Uterus (tissue), 2 donors: ENCODE measurements around the gene VWA8.

Source experiments
- POLR2A ChIP-seq, 2 donors: fragments of 450-650 bp; IDR thresholded peaks; one replicate each; pipeline ENCODE4 v1.6.1; 2016; ENCODE audit warnings: antibody characterized with exemption in 2 of 2, mild to moderate bottlenecking in 1 of 2, moderate library complexity in 1 of 2
- TF ChIP-seq, protein P1 (sequence below), 4 experiments: fragments of 200-600 bp in 2 of 4; fragments of 450-650 bp in 2 of 4; sonication (generic) in 2 of 4; IDR thresholded peaks; one replicate each; pipeline ENCODE4 v1.5.1; 2016 to 2019; ENCODE audit warnings: antibody characterized with exemption in 4 of 4, mild to moderate bottlenecking in 2 of 4, moderate library complexity in 1 of 4

DNA sequence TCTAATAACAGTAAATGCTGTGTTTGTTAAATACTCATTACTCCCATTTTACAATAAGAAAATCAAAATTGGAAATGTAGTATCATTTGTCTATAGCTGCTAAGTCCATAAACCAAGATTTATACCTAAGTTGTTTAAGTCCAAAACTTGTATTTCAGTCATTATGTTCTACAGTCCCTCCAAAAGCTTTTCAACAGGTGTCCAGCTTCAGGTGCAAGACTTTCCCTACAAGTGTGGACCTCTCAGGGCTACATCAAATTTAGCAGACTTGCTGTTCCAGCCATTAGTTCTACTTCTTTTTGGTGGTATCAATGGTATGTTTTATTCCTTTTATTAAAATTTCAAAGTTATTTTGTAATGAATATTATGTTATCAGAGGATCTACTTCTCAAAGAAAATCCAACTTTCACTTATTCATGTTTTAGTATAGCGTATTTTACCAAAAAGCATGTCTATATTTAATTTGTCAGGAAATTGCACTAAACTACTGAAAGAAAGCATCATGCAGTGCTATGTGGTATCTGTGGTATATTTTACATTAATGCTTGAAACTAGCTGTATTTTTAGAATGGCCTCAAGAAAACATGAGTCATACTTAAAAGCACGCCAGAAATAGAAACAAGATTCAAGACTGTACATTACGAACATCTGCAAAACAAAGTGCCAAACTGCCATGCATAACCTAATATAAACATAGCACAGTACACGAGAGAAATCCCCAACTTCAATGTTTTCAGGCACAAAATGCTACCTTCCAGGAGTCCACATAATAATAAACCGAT, 44.5 kb downstream of the VWA8 start:
- TF ChIP-seq, protein P1, sequence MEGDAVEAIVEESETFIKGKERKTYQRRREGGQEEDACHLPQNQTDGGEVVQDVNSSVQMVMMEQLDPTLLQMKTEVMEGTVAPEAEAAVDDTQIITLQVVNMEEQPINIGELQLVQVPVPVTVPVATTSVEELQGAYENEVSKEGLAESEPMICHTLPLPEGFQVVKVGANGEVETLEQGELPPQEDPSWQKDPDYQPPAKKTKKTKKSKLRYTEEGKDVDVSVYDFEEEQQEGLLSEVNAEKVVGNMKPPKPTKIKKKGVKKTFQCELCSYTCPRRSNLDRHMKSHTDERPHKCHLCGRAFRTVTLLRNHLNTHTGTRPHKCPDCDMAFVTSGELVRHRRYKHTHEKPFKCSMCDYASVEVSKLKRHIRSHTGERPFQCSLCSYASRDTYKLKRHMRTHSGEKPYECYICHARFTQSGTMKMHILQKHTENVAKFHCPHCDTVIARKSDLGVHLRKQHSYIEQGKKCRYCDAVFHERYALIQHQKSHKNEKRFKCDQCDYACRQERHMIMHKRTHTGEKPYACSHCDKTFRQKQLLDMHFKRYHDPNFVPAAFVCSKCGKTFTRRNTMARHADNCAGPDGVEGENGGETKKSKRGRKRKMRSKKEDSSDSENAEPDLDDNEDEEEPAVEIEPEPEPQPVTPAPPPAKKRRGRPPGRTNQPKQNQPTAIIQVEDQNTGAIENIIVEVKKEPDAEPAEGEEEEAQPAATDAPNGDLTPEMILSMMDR (IDR thresholded peaks at IDR 0.05): no peak
- no peak for TF ChIP-seq POLR2A (IDR thresholded peaks at IDR 0.05)
